Posterior vena cava (tissue), 2 donors: ENCODE results near the gene BMPR1A. TPM values are rescaled to one million over a fixed set of nuclear protein-coding genes. Genes with fewer than 3 reads are reported as not detected.

Source experiments
- DNase-seq: peaks from one replicate; pipeline ENCODE4 v3.0.0-alpha.2; 2020; ENCODE audit warnings: low spot score
- intact Hi-C, 2 donors: fragments of 100-400 bp; cut with DNase I; formaldehyde crosslinking; loops; one replicate each; pipeline versions ENCODE4 v1.14.1 to v1.14.2; 2022 to 2023
- total RNA-seq, 2 donors: library from RNA; stranded (reverse); fragmentation: NEBNext Ultra II Directional; extraction: Animal tissue kit (Norgen Biotek cat#: 25700); gene quantifications; one replicate each; pipeline ENCODE4 v1.2.1, GENCODE V29; 2021
- donor health status: DM: yes; HTN: yes; CAD: no.
- donor health status: DM: yes; HTN: yes; CAD: no.

Gene BMPR1A
- total RNA-seq, 2 donors from 2014 or later, result 68.0 to 75.8 TPM

- DNase-seq, result peak; percentile 65
- intact Hi-C loops, result no loop called here
Observed at GRCh38 chr10:86956195-86956847, 199.9 kb downstream of the BMPR1A start.

- intact Hi-C loops, result no loop called here
- peak; percentile 44 for DNase-seq
Observed at GRCh38 chr10:86956848-86957448, 200.5 kb downstream of the BMPR1A start.

- intact Hi-C loops, result no loop called here
- peak; percentile 83 for DNase-seq
Observed at GRCh38 chr10:86957471-86958115, 201.2 kb downstream of the BMPR1A start, which contains the start of gene MMRN2. MMRN2 (minus strand) TSS chr10:86957615; CDS start chr10:86957541, 74 bp downstream.

- intact Hi-C loops, result no loop called here
- peak; percentile 84 for DNase-seq
Observed at GRCh38 chr10:86958116-86958900, 201.9 kb downstream of the BMPR1A start, which contains the start of gene SNCG. SNCG (plus strand) TSS chr10:86958599; CDS start chr10:86958698, 99 bp downstream.

- DNase-seq, result peak; percentile 85
- intact Hi-C loops, result no loop called here
Observed at GRCh38 chr10:86958901-86959736, 202.7 kb downstream of the BMPR1A start.

- DNase-seq, result no peak
- intact Hi-C loops, result no loop called here
Observed at GRCh38 chr10:86959737-86960002, 203.3 kb downstream of the BMPR1A start.

- intact Hi-C loops, result no loop called here
- peak; percentile 84 for DNase-seq
Observed at GRCh38 chr10:86960003-86960862, 203.8 kb downstream of the BMPR1A start.

- DNase-seq, result peak; percentile 62
- intact Hi-C loops, result no loop called here
Observed at GRCh38 chr10:86960863-86961434, 204.5 kb downstream of the BMPR1A start.

GRCh38 chr10:86961481-86962091 lies 205.2 kb downstream of the BMPR1A start:
- DNase-seq, result peak; percentile 76
- intact Hi-C loops, result loop anchor here in 1 of 2 donors (2.0 kb wide), 1 partner anchor 21 kb away; no protein-coding TSS in a partner anchor

GRCh38 chr10:86962136-86962980 lies 205.9 kb downstream of the BMPR1A start:
- DNase-seq, result peak; percentile 46
- intact Hi-C loops, result loop anchor here in 1 of 2 donors (2.0 kb wide), 1 partner anchor 22 kb away; no protein-coding TSS in a partner anchor

- DNase-seq, result peak; percentile 46
- intact Hi-C loops, result loop anchor here in 1 of 2 donors (2.0 kb wide), 1 partner anchor 22 kb away; no protein-coding TSS in a partner anchor
Observed at GRCh38 chr10:86962981-86963310, 206.5 kb downstream of the BMPR1A start.

GRCh38 chr10:86963341-86963919 lies 207.0 kb downstream of the BMPR1A start:
- intact Hi-C loops, result loop anchor here in 1 of 2 donors (2.0 kb wide), 1 partner anchor 23 kb away; no protein-coding TSS in a partner anchor
- DNase-seq, result peak; percentile 69

- DNase-seq, result peak; percentile 75
- intact Hi-C loops, result no loop called here
Observed at GRCh38 chr10:86964061-86964846, 207.8 kb downstream of the BMPR1A start.

GRCh38 chr10:86964847-86965190 lies 208.4 kb downstream of the BMPR1A start:
- DNase-seq, result peak; percentile 31

GRCh38 chr10:86965986-86966654 lies 209.7 kb downstream of the BMPR1A start:
- peak; percentile 45 for DNase-seq
- intact Hi-C loops, result loop anchor here in 1 of 2 donors (1.0 kb wide), 1 partner anchor 30 kb away; no protein-coding TSS in a partner anchor

More at GRCh38 chr10:86964847-86965190, 208.4 kb downstream of the BMPR1A start:
- intact Hi-C loops, result no loop called here
